NB4 (cell line): ENCODE measurements around the gene GRIN2D.

Experiments used
- DNase-seq: peaks from one replicate; pipeline ENCODE4 v3.0.0; 2010; ENCODE audit warnings: low read depth
- H3K4me3 ChIP-seq: one replicate; pipeline ENCODE4 v1.5.1; 2011; ENCODE audit warnings: mild to moderate bottlenecking, low read depth, low read length, moderate library complexity
- MYC ChIP-seq: IDR thresholded peaks from 2 replicates; pipeline ENCODE4 v1.6.1; 2011; ENCODE audit warnings: low read depth, low read length
- POLR2A ChIP-seq: IDR thresholded peaks from 2 replicates; pipeline ENCODE4 v1.6.1; 2011; ENCODE audit warnings: mild to moderate bottlenecking; ENCODE audit not compliant: insufficient read length; ENCODE audit errors: extremely low read depth
- TF ChIP-seq, protein P1 (sequence below): IDR thresholded peaks from 2 replicates; pipeline ENCODE4 v1.6.1; 2011; ENCODE audit warnings: low read depth, low read length
- TF ChIP-seq, protein P2 (sequence below): IDR thresholded peaks from one replicate; pipeline ENCODE4 v1.5.1; 2012; ENCODE audit warnings: low read depth, low read length

GRIN2D gene

DNA sequence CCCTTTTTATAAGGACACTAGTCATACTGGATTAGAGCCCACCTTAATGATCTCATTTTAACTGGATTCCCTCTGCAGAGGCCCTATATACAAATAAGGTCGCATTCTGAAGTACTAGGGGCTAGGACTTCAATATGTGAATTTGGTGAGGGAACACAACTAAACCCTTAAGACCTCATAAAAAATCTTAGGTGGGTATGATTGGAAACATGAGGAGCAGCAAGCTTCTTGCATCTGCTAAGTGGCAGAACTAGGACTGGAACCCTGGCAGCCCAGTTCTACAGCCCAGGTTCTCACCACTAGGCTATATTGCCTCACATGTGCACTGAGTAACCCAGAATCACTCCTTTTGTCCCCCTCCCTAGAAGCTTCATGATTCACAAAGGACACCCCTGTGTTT, 35.2 kb downstream of the GRIN2D start:
- TF ChIP-seq, protein P1, sequence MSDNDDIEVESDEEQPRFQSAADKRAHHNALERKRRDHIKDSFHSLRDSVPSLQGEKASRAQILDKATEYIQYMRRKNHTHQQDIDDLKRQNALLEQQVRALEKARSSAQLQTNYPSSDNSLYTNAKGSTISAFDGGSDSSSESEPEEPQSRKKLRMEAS = no peak
- TF ChIP-seq, protein P2, sequence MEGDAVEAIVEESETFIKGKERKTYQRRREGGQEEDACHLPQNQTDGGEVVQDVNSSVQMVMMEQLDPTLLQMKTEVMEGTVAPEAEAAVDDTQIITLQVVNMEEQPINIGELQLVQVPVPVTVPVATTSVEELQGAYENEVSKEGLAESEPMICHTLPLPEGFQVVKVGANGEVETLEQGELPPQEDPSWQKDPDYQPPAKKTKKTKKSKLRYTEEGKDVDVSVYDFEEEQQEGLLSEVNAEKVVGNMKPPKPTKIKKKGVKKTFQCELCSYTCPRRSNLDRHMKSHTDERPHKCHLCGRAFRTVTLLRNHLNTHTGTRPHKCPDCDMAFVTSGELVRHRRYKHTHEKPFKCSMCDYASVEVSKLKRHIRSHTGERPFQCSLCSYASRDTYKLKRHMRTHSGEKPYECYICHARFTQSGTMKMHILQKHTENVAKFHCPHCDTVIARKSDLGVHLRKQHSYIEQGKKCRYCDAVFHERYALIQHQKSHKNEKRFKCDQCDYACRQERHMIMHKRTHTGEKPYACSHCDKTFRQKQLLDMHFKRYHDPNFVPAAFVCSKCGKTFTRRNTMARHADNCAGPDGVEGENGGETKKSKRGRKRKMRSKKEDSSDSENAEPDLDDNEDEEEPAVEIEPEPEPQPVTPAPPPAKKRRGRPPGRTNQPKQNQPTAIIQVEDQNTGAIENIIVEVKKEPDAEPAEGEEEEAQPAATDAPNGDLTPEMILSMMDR = no peak
- no peak for TF ChIP-seq MYC
- no peak for TF ChIP-seq POLR2A
- DNase-seq = peak; percentile 57
- no peak overlapping the region for H3K4me3 ChIP-seq

DNA sequence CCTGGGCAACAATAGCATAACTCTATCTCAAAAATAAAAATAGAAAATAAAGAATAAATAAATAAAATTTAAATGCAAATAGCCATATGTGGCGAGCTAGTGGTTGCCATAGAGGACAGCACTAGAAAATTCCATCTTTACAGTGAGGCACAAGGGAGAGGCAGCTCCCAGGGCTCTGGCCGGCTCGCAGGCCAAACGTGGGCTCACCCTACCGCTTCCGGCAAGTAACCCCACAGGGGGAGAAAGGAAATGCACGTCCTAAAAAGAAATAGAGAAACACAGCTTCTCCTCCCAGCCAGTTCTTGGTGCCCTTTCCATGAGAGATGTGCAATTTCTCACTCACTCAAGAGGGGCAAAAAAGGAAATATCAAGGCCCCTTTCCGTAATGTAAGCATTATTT, 39.9 kb downstream of the GRIN2D start:
- no peak overlapping the region for H3K4me3 ChIP-seq
- TF ChIP-seq, protein P2 = no peak
- no peak for TF ChIP-seq POLR2A
- TF ChIP-seq, protein P1 = no peak
- TF ChIP-seq MYC = no peak
- DNase-seq = peak; percentile 31

DNA sequence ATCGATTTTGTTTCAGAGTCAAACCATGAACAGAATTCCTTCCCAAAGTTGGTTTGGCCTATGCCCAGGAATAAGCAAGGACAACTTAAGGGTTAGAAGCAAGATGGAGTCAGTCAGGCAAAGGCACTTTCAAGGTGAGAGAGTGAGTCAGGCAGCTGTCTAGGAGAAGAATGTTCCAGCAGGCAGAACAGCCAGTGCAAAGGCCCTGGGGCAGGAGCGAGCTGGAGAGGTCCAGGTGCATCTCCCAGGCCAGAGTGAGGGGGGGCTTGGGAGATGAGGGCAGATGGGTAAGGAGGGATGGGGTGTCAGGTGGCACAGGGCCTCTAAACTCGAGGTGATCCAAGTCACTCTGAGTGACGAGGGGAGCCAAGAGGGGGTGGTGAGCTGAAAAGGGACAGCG, 43.1 kb downstream of the GRIN2D start:
- TF ChIP-seq MYC (no peak), POLR2A (no peak)
- TF ChIP-seq, protein P1 = no peak
- TF ChIP-seq, protein P2 = no peak
- H3K4me3 ChIP-seq = no peak overlapping the region
- DNase-seq = peak; percentile 19

DNA sequence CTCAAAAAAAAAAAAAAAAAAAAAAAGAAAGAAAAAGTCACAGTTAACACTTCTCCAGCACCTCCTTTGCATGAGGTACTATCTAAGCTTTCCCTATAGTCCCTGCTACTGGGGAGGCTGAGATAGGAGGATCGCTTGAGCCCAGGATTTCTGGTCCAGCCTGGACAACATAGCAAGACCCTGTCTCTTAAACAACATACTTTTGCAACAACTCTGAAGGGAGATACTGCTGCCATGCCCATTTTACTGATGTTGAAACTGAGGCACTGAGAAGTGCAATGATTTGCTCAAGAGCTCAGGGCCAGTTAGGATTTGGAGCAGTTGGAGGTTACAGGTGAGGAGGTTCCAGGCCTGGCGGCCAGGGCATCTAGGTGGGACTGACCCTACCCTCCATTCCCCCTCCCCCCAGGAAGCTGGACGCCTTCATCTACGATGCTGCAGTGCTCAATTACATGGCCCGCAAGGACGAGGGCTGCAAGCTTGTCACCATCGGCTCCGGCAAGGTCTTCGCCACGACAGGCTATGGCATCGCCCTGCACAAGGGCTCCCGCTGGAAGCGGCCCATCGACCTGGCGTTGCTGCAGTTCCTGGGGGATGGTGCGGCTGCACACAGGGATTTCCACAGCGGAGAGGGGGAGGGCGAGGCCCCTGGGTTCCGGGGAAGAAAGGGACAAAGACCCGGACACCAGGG, 48.0 kb downstream of the GRIN2D start:
- TF ChIP-seq, protein P1 = no peak
- no peak for TF ChIP-seq MYC
- TF ChIP-seq POLR2A = no peak
- TF ChIP-seq, protein P2 = no peak
- DNase-seq = peak; percentile 40
- H3K4me3 ChIP-seq = no peak overlapping the region

DNA sequence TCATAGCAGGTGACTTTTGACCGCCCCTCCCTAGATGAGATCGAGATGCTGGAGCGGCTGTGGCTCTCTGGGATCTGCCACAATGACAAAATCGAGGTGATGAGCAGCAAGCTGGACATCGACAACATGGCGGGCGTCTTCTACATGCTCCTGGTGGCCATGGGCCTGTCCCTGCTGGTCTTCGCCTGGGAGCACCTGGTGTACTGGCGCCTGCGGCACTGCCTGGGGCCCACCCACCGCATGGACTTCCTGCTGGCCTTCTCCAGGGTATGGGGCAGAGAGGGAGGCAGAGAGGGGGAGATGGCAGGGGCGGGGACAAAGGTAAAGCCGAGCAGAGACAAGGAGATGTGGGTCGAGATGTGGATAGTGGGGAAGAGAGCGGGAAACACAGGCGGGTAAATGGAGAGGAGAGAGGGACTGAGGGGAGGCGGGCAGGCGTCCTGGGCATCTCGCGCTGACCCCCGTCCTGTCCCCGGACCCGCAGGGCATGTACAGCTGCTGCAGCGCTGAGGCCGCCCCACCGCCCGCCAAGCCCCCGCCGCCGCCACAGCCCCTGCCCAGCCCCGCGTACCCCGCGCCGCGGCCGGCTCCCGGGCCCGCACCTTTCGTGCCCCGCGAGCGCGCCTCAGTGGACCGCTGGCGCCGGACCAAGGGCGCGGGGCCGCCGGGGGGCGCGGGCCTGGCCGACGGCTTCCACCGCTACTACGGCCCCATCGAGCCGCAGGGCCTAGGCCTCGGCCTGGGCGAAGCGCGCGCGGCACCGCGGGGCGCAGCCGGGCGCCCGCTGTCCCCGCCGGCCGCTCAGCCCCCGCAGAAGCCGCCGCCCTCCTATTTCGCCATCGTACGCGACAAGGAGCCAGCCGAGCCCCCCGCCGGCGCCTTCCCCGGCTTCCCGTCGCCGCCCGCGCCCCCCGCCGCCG, 48.9 kb downstream of the GRIN2D start:
- H3K4me3 ChIP-seq = no peak overlapping the region
- TF ChIP-seq, protein P2 = no peak
- no peak for TF ChIP-seq MYC
- TF ChIP-seq, protein P1 = no peak
- no peak for TF ChIP-seq POLR2A
- peak; percentile 16 for DNase-seq
